ENCODE data around the gene SPINT1. TPM values are rescaled to one million over a fixed set of nuclear protein-coding genes. Genes with fewer than 3 reads are reported as not detected.

Gene SPINT1
- total and polyA plus RNA-seq, 2 of the 13 experiments (the other 11 are each of a cell fraction or from before 2014, with no cell fraction given), result 0.49 to 2.5 TPM

GRCh38 chr15:40807028-40807887, 36.6 kb upstream of the SPINT1 start, which contains the start of the genes DNAJC17 and ZFYVE19:
TSS of gene DNAJC17 (minus strand) at chr15:40807473. CDS start at chr15:40807446, 27 bp downstream.
TSS of gene ZFYVE19 (plus strand) at chr15:40807089. CDS start at chr15:40807590, 501 bp downstream.
- under 1% methylated on average over 23 of the region's 64 CpGs for WGBS (ENCODE audit: low lambda C conversion rate)
- no peaks in the 10 kb centered on the region for H4K20me1 ChIP-seq (ENCODE audit: insufficient read depth, low read length)
- in situ Hi-C loops (cut with HindIII; ENCODE audit: extremely low pct_ligation_motif_present, low pct_unique_long_range_greater_than_20kb), result no loop called here
- H3K27me3 ChIP-seq (ENCODE audit: control insufficient read depth in 1 of 2, insufficient read depth in 2 of 2, low read length in 2 of 2), result no peaks in the 10 kb centered on the region; a peak in 1 of 5 replicates
- H3K9ac ChIP-seq (ENCODE audit: insufficient read depth, low read depth, low read length), result peak within 1 kb of the TSS; percentile 82
- H3K36me3 ChIP-seq (replicated peaks in 1 of 2; ENCODE audit: control insufficient read depth in 1 of 2, insufficient read depth in 2 of 2, low read length in 2 of 2), result peaks cover 1 to 22% of the 10 kb centered on the region in 2 experiments; a peak in 3 of 5 replicates
- peaks cover 39% of the 10 kb centered on the region for H3K4me1 ChIP-seq (ENCODE audit: insufficient read depth, low read length)
- intact Hi-C loops (cut with micrococcal nuclease; ENCODE audit: unreplicated experiment), result no loop called here
- ATAC-seq, result peak; percentile 98
- H3K4me3 ChIP-seq (replicated peaks in 1 of 3; ENCODE audit: insufficient read depth in 1 of 3, low read depth in 2 of 3, low read length in 3 of 3), result peak within 1 kb of the TSS; percentile 74 to 95 (median 79)
- ChIA-PET CTCF (ENCODE audit: low intra/inter-chr PET ratio, low total read pairs) (no interaction called here), POLR2A (interaction anchor here (0.6 to 1.9 kb wide), 20 partner anchors 11 to 945 kb away, joined by 3 to 10 read pairs (median 3); partner anchors contain the start of genes DLL4, GCHFR, PPP1R14D and RHOV)
- H3K4me2 ChIP-seq (ENCODE audit: low read depth, low read length), result peak within 1 kb of the TSS; percentile 99
- peak within 1 kb of the TSS; percentile 65 for H2AFZ ChIP-seq (ENCODE audit: low read length)
- no peaks in the 10 kb centered on the region for H3K9me3 ChIP-seq (ENCODE audit: low read length)
- peak; percentile 67 for FAIRE-seq
- BruUV-seq (replicated peaks), result TSS peak; percentile 84
- H3K79me2 ChIP-seq (ENCODE audit: insufficient read depth, low read length), result peaks cover 21% of the 10 kb centered on the region
- peak within 1 kb of the TSS; percentile 76 for H3K27ac ChIP-seq (ENCODE audit: extremely low read length, insufficient read depth, low read length)
- peak; percentile 96 for DNase-seq (ENCODE audit: low spot score)
- peak; percentile 62; the same call in 1 of the 2 replicates for TF ChIP-seq NAIF1 (CRISPR knock-in tag; IDR thresholded peaks at IDR 0.05; ENCODE audit: borderline replicate concordance)
- TF ChIP-seq ISX (CRISPR knock-in tag; conservative IDR thresholded peaks at IDR 0.05), result 0 out of 2 replicates have a peak, but pooled peaks have one; percentile 24
- no peak for TF ChIP-seq MATR3 (CRISPR knock-in tag; IDR thresholded peaks at IDR 0.05)
- TF ChIP-seq ZNF160 (CRISPR knock-in tag; IDR thresholded peaks at IDR 0.05), result no peak; the same call in 1 of the 2 replicates
- no peak; the same call in 1 of the 2 replicates for TF ChIP-seq ZNF33B (CRISPR knock-in tag; IDR thresholded peaks at IDR 0.05)
- peak; percentile 81 for TF ChIP-seq SAP130 (CRISPR knock-in tag; IDR thresholded peaks at IDR 0.05; ENCODE audit: low read depth)
- peak; percentile 94 for TF ChIP-seq HINFP (CRISPR knock-in tag; IDR thresholded peaks at IDR 0.05; ENCODE audit: low read depth)
- TF ChIP-seq ZNF839 (CRISPR knock-in tag; IDR thresholded peaks at IDR 0.05; ENCODE audit: borderline replicate concordance), result peak; percentile 78; the same call in 1 of the 2 replicates
- peak; percentile 84; the same call in 1 of the 2 replicates for TF ChIP-seq ZNF34 (CRISPR knock-in tag; IDR thresholded peaks at IDR 0.05; ENCODE audit: borderline replicate concordance)
- TF ChIP-seq ZNF33A (CRISPR knock-in tag; IDR thresholded peaks at IDR 0.05; ENCODE audit: borderline replicate concordance), result no peak
- TF ChIP-seq CHD4 (IDR thresholded peaks at IDR 0.05; ENCODE audit: borderline replicate concordance, low read length), result no peak; the same call in 1 of the 2 replicates
- TF ChIP-seq NFE2L2 (IDR thresholded peaks at IDR 0.05; ENCODE audit: low read length), result no peak
- TF ChIP-seq PPARG (CRISPR knock-in tag; conservative IDR thresholded peaks at IDR 0.05), result 0 out of 2 replicates have a peak, but pooled peaks have one; percentile 9
- no peak for TF ChIP-seq ZNF3 (CRISPR knock-in tag; IDR thresholded peaks at IDR 0.05)
- TF ChIP-seq ATF2 (CRISPR knock-in tag; IDR thresholded peaks at IDR 0.05), result peak; percentile 51; the same call in 1 of the 2 replicates
- TF ChIP-seq HDAC1 (CRISPR knock-in tag; IDR thresholded peaks at IDR 0.05), result peak; percentile 75
- TF ChIP-seq MTF1 (CRISPR knock-in tag; IDR thresholded peaks at IDR 0.05), result no peak
- TF ChIP-seq SP140L (CRISPR knock-in tag; IDR thresholded peaks at IDR 0.05; ENCODE audit: borderline replicate concordance), result 0 out of 2 replicates have a peak, but pooled peaks have one; percentile 8
- peak; percentile 80 for TF ChIP-seq TARDBP (CRISPR knock-in tag; IDR thresholded peaks at IDR 0.05)
- peak; percentile 55 for TF ChIP-seq ZNF230 (CRISPR knock-in tag; IDR thresholded peaks at IDR 0.05)
- TF ChIP-seq CBFB (CRISPR knock-in tag; IDR thresholded peaks at IDR 0.05), result 0 out of 2 replicates have a peak, but pooled peaks have one; percentile 14
